GM20000 (cell line): ENCODE measurements around the gene CAND2.
"Not testable (repeated sequence)": the region's sequence is repeated elsewhere in the genome, so short reads cannot be mapped to it uniquely, and the experiment has no call there.

Experiments
- DNase-seq: peaks from one replicate; pipeline ENCODE4 v3.0.0; 2012; ENCODE audit warnings: low spot score
- TF ChIP-seq, protein P1 (sequence below): IDR thresholded peaks from 2 replicates; pipeline ENCODE4 v1.5.1; 2012; ENCODE audit warnings: mild to moderate bottlenecking, control low read depth; ENCODE audit errors: extremely low read depth, missing control alignments

The CAND2 gene

GRCh38 chr3:12832350-12833221 lies 36.1 kb downstream of the CAND2 start:
- TF ChIP-seq, protein P1, sequence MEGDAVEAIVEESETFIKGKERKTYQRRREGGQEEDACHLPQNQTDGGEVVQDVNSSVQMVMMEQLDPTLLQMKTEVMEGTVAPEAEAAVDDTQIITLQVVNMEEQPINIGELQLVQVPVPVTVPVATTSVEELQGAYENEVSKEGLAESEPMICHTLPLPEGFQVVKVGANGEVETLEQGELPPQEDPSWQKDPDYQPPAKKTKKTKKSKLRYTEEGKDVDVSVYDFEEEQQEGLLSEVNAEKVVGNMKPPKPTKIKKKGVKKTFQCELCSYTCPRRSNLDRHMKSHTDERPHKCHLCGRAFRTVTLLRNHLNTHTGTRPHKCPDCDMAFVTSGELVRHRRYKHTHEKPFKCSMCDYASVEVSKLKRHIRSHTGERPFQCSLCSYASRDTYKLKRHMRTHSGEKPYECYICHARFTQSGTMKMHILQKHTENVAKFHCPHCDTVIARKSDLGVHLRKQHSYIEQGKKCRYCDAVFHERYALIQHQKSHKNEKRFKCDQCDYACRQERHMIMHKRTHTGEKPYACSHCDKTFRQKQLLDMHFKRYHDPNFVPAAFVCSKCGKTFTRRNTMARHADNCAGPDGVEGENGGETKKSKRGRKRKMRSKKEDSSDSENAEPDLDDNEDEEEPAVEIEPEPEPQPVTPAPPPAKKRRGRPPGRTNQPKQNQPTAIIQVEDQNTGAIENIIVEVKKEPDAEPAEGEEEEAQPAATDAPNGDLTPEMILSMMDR = no peak
- DNase-seq = no peak

GRCh38 chr3:12833222-12834161 lies 37.0 kb downstream of the CAND2 start:
- no peak for DNase-seq
- TF ChIP-seq, protein P1 = no peak

GRCh38 chr3:12835052-12835665 lies 38.7 kb downstream of the CAND2 start:
- TF ChIP-seq, protein P1 = no peak
- no peak for DNase-seq

GRCh38 chr3:12837295-12837986 lies 41.0 kb downstream of the CAND2 start:
- no peak for DNase-seq
- TF ChIP-seq, protein P1 = no peak

DNA sequence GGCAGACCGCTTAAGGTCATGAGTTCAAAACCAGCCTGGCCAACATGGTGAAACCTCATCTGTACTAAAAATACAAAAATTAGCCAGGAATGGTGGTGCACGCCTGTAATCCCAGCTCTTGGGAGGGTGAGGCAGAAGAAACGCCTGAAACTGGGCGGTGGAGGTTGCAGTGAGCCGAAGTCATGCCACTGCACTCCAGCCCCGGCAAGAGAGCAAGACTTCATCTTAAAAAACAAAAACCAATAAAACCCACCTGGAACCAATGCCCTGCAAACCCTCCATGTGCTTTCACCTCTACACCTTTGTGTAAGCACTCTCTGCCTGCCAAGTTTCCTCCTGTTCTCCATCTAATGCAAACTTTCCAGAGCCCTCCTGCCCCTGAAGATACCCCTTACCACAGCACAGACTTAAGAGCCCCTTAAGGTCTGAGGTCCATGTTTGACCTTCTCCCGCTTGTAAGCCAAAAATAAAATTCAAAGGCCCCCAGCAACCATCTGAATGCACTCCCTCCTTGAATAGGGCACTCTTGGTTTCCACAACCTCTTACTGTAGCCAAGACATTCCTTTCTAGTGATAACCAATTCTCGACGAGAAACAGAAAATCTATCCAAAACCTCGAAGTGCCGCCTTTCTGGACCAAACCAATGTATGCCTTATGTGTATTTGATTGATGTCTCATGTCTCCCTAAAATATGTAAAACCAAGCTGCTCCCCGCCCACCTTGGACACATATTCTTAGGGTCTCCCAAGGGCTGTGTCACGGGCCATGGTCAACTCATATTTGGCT lies 41.9 kb downstream of the CAND2 start:
- TF ChIP-seq, protein P1 = no peak
- DNase-seq = no peak

- TF ChIP-seq, protein P1 = no peak
- DNase-seq = no peak
These were observed 42.9 kb downstream of the CAND2 start for GRCh38 chr3:12839156-12839946.

DNA sequence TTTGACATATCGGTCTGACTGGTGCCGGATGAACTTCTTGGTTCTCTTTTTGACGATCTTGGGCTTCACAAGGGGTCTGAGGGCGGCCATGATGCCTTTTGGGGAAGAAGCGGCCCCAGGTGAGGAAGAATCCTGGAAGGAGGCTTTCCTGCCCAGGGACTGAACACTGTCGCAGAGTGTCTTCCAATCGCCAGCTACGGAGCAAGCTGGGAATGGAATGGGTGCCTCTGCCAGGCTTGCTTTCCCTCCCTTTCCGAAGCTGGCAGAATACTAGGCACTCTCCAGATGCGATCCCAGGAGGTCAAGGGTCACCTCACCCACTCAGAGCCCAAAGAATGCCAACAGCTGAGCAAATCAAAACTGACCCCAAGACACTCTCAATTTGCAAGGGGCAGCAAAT lies 43.7 kb downstream of the CAND2 start:
- DNase-seq = not testable (repeated sequence)
